Measurements from ENCODE around the gene MACO1.

MACO1 gene

GRCh38 chr1:25527946-25528595, 97.4 kb downstream of the MACO1 start:
- intact Hi-C loops (cut with DNase I): loop anchor here (10.0 kb wide), 1 partner anchor 287 kb away; the partner anchor contains the start of gene MTFR1L
- no peak for DNase-seq

GRCh38 chr1:25528881-25529517, 98.3 kb downstream of the MACO1 start:
- intact Hi-C loops (cut with DNase I): loop anchor here (10.0 kb wide), 1 partner anchor 286 kb away; the partner anchor contains the start of gene MTFR1L
- DNase-seq: no peak

- no peak for DNase-seq
- intact Hi-C loops (cut with DNase I): loop anchor here (10.0 kb wide), 1 partner anchor 285 kb away; the partner anchor contains the start of gene MTFR1L
Observed at GRCh38 chr1:25529518-25530185, 99.0 kb downstream of the MACO1 start.

GRCh38 chr1:25530186-25531081, 99.7 kb downstream of the MACO1 start:
- intact Hi-C loops (cut with DNase I): no loop called here
- no peak for DNase-seq

- intact Hi-C loops (cut with DNase I): no loop called here
- no peak for DNase-seq
Observed at GRCh38 chr1:25531082-25531461, 100.4 kb downstream of the MACO1 start.

GRCh38 chr1:25532970-25533369, 102.3 kb downstream of the MACO1 start:
- intact Hi-C loops (cut with DNase I): no loop called here
- DNase-seq: no peak

GRCh38 chr1:25533775-25534409, 103.2 kb downstream of the MACO1 start:
- intact Hi-C loops (cut with DNase I): no loop called here
- no peak for DNase-seq

- no peak for DNase-seq
Observed at GRCh38 chr1:25534410-25534788, 103.7 kb downstream of the MACO1 start.

GRCh38 chr1:25536124-25536523, 105.4 kb downstream of the MACO1 start:
- intact Hi-C loops (cut with DNase I): no loop called here
- no peak for DNase-seq

More at GRCh38 chr1:25534410-25534788, 103.7 kb downstream of the MACO1 start:
- intact Hi-C loops (cut with DNase I): no loop called here

- DNase-seq: no peak
Observed at GRCh38 chr1:25537153-25537831, 106.6 kb downstream of the MACO1 start.

GRCh38 chr1:25538191-25538767, 107.6 kb downstream of the MACO1 start:
- intact Hi-C loops (cut with DNase I): no loop called here
- no peak for DNase-seq

More at GRCh38 chr1:25537153-25537831, 106.6 kb downstream of the MACO1 start:
- intact Hi-C loops (cut with DNase I): no loop called here

- intact Hi-C loops (cut with DNase I): no loop called here
- no peak for DNase-seq
Observed at GRCh38 chr1:25540750-25541342, 110.1 kb downstream of the MACO1 start.

GRCh38 chr1:25541425-25541824, 110.7 kb downstream of the MACO1 start:
- intact Hi-C loops (cut with DNase I): no loop called here
- no peak for DNase-seq

GRCh38 chr1:25541889-25542658, 111.4 kb downstream of the MACO1 start:
- peak in 2 of 42 donors; percentile 22 to 38 for DNase-seq
- intact Hi-C loops (cut with DNase I): no loop called here

GRCh38 chr1:25543005-25543424, 112.3 kb downstream of the MACO1 start:
- intact Hi-C loops (cut with DNase I): no loop called here
- DNase-seq: no peak

- DNase-seq: peak; percentile 20 to 89 (median 78)
- intact Hi-C loops (cut with DNase I): loop anchor here (2.0 kb wide), 1 partner anchor 25 kb away; no protein-coding TSS in a partner anchor
Observed at GRCh38 chr1:25543425-25544242, 112.9 kb downstream of the MACO1 start, which contains the start of gene LDLRAP1. LDLRAP1 (plus strand) TSS chr1:25543606; CDS start chr1:25543699, 93 bp downstream.
